WERI-Rb-1 (cell line): Measurements from ENCODE around the gene ADAM8.
A peak's percentile ranks its signal among the peaks of the same experiment; 100 is the strongest.

Experiments used
- DNase-seq: peaks from one replicate; pipeline ENCODE4 v3.0.0-alpha.2; 2020
- H3K27ac ChIP-seq: fragments of 250-450 bp; sonication (Bioruptor Pico); 2 replicates; pipeline ENCODE4 v1.5.1; 2020; ENCODE audit warnings: mild to moderate bottlenecking, moderate library complexity
- H3K27me3 ChIP-seq: fragments of 250-450 bp; sonication (Bioruptor Pico); 2 replicates; pipeline ENCODE4 v1.5.1; 2021; ENCODE audit warnings: mild to moderate bottlenecking, low read depth, moderate library complexity; ENCODE audit not compliant: insufficient read depth, severe bottlenecking
- H3K36me3 ChIP-seq: fragments of 250-450 bp; sonication (Bioruptor Pico); 2 replicates; pipeline ENCODE4 v1.5.1; 2020; ENCODE audit warnings: mild to moderate bottlenecking, moderate library complexity
- H3K4me3 ChIP-seq: 2 replicates; pipeline ENCODE4 v1.5.1; 2011; ENCODE audit warnings: low read depth, mild to moderate bottlenecking, control low read depth, low read length
- H3K9me3 ChIP-seq: fragments of 250-450 bp; sonication (Bioruptor Pico); 2 replicates; pipeline ENCODE4 v1.5.1; 2021; ENCODE audit warnings: mild to moderate bottlenecking, moderate library complexity; ENCODE audit not compliant: severe bottlenecking
- TF ChIP-seq, protein P1 (sequence below): IDR thresholded peaks from 2 replicates; pipeline ENCODE4 v1.5.1; 2011; ENCODE audit warnings: low read depth, mild to moderate bottlenecking, control low read depth, inconsistent platforms, low read length

ADAM8 gene

DNA sequence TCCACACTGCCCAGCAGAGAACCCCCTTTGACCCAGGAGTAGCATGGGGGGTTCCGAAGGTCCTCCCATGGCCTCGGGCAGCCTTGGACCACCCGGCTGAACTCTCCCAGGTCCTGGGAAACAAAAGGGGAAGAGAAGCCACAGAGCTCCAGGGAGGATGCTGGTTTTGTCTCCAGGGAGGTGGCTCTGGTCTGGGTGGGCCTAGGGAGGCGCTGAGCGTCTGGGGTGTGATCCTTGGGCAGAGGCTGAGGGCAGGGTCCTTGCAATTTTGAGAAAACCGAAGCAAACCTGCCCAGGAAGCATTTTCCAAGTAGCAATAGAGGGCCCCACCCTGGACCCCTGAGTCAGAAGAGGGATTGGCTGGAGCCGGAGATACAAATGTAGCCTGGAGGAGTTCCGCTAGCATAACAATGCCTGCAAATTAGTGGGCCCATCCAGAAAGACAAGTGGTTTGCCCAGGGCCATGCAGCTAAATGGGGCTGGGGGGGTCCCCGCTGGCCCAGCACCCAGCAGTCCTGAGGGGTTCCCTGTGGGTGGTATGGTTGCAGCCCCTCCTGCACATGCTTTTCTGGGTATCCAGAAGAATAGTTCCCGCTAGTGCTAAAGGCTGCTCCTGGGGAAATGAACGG lies 44.6 kb downstream of the ADAM8 start:
- Histone ChIP-seq H3K27me3 (peaks cover 16% of the 10 kb centered on the region), H3K4me3 (no peak overlapping the region), H3K9me3 (no peaks in the 10 kb centered on the region), H3K36me3 (no peaks in the 10 kb centered on the region), H3K27ac (no peak overlapping the region)
- no peak for DNase-seq
- TF ChIP-seq, protein P1, sequence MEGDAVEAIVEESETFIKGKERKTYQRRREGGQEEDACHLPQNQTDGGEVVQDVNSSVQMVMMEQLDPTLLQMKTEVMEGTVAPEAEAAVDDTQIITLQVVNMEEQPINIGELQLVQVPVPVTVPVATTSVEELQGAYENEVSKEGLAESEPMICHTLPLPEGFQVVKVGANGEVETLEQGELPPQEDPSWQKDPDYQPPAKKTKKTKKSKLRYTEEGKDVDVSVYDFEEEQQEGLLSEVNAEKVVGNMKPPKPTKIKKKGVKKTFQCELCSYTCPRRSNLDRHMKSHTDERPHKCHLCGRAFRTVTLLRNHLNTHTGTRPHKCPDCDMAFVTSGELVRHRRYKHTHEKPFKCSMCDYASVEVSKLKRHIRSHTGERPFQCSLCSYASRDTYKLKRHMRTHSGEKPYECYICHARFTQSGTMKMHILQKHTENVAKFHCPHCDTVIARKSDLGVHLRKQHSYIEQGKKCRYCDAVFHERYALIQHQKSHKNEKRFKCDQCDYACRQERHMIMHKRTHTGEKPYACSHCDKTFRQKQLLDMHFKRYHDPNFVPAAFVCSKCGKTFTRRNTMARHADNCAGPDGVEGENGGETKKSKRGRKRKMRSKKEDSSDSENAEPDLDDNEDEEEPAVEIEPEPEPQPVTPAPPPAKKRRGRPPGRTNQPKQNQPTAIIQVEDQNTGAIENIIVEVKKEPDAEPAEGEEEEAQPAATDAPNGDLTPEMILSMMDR: no peak

DNA sequence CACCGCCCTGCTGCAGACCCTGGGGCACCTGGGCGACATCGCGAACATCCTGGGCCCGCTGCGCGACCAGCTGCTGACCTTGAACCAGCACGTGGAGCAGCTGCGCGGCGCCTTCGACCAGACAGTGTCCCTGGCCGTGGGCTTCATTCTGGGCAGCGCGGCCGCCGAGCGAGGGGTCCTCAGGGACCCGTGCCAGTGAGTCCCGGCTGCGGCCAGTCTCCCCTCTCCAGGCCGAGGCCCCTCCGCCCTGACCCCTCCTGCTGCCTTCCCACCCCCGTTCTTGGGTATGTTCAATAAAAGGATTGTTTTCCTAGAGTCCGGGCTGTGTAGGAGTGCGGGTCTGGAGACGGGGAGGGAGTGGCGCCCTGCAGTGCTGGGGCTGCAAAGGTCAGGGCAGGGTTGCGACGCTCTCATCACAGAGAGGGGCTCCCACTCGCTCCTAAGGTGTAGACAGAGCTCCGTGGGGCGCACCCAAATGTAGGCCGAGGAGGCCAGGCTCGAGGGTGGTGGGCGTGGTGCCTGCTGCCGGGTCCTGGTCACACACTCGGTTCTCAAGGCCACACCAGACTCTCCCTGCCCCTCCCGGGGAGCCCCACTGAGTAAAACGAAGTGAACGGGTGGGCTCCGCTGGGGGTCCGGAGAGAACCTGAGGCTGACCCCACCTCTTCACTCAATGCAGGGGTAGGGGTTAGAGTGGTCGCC lies 45.3 kb downstream of the ADAM8 start:
- H3K4me3 ChIP-seq: no peak overlapping the region
- TF ChIP-seq, protein P1: no peak
- no peak for DNase-seq
- peaks cover 9% of the 10 kb centered on the region for H3K27me3 ChIP-seq
- no peaks in the 10 kb centered on the region for H3K9me3 ChIP-seq
- no peaks in the 10 kb centered on the region for H3K36me3 ChIP-seq
- no peak overlapping the region for H3K27ac ChIP-seq

DNA sequence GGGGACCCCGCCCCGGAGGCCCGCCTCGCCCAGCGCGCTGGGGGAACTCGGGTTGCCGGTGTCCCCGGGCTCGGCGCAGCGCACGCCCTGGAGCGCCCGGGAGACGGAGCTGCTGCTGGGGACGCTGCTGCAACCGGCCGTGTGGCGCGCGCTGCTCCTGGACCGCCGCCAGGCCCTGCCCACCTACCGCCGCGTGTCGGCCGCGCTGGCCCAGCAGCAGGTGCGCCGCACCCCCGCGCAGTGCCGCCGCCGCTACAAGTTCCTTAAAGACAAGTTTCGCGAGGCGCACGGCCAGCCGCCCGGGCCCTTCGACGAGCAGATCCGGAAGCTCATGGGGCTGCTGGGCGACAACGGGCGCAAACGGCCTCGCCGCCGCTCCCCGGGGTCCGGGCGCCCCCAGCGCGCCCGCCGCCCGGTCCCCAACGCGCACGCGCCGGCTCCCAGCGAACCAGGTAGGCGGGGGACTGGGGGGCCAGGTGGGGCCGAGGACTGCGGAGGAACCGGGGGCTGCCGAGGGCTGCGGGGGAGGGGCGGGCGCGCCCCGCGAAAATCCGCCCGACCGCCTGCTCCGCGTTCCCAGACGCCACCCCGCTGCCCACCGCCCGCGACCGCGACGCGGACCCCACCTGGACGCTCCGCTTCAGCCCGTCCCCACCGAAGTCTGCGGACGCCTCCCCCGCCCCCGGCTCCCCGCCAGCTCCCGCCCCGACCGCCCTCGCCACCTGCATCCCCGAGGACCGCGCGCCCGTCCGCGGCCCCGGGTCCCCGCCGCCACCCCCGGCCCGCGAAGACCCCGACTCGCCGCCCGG lies 46.1 kb downstream of the ADAM8 start:
- Histone ChIP-seq H3K36me3 (no peaks in the 10 kb centered on the region), H3K4me3 (peak overlapping the region; percentile 26), H3K9me3 (no peaks in the 10 kb centered on the region), H3K27me3 (peaks cover 8% of the 10 kb centered on the region), H3K27ac (no peak overlapping the region)
- TF ChIP-seq, protein P1: no peak
- DNase-seq: no peak

DNA sequence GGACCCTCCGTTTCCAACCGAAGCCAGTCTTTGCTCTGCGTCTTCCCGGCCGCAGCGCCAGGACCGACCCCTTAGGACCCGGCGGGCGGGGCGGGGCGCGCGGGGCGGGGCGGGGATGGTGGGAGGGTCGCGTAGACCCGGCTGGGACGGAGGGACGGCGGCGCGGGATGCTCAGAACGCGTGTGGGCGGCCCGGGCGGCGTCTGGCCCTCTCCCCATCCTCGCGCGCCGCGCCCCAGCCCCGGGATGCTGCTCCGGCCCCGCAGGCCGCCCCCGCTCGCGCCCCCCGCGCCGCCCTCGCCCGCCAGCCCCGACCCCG lies 46.7 kb downstream of the ADAM8 start, which contains the start of gene UTF1:
Gene UTF1 (plus strand): TSS at position 174 of the 318 bp plus-strand sequence. CDS start 72 bp downstream, at position 246.
- no peak within 1 kb of the TSS for H3K27ac ChIP-seq
- TF ChIP-seq, protein P1: no peak
- H3K4me3 ChIP-seq: peak within 1 kb of the TSS; percentile 26
- no peaks in the 10 kb centered on the region for H3K36me3 ChIP-seq
- no peak for DNase-seq
- H3K9me3 ChIP-seq: no peaks in the 10 kb centered on the region
- peaks cover 8% of the 10 kb centered on the region for H3K27me3 ChIP-seq

DNA sequence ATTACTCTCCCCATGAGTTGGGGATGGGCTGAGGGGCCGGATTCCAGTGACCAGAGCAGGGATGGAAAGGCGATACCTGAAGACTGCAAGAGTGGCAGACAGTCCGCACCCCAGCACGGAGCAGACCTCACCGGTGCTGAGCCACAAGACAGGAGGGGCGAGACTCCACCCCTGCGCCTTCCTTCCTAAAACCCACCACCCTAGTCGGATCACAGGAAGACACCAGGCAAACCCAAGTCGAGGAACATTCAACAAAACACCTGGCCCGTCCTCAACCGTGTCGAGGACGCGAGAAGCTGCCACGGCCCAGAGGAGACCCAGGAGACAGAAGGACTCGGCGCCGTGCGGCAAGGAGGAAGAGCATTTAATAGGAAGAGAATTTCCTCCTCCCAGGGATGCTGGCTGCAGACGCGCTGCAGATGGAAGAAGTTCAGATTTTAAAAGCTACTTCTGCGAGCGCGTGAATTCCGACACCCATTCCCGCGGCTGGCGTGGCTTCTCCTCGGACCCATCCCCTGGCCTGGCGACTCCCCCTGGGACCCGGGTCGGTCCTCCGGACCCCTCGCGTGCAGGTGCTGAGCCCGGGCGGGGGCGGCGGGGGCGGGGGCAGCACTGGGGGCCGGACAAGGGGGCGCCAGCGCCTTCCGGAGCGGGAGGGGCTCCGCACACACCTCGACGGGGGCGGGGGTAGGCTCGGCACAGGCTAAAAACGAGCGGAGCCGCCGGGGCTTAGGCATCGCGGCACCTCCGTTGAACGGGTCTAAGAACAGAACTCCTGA lies 47.2 kb downstream of the ADAM8 start:
- Histone ChIP-seq H3K27ac (no peak overlapping the region), H3K9me3 (no peaks in the 10 kb centered on the region), H3K36me3 (no peaks in the 10 kb centered on the region), H3K4me3 (no peak overlapping the region), H3K27me3 (peaks cover 8% of the 10 kb centered on the region)
- DNase-seq: no peak
- TF ChIP-seq, protein P1: no peak
